ENCODE measurements around the gene ZNF687. TPM values are rescaled to one million over a fixed set of nuclear protein-coding genes. Genes with fewer than 3 reads are reported as not detected.
"Not testable (repeated sequence)": the region's sequence is repeated elsewhere in the genome, so short reads cannot be mapped to it uniquely, and the experiment has no call there.

ZNF687 gene
- total RNA-seq, 1 donor from 2014 or later: 20.1 TPM

- intact Hi-C loops (cut with micrococcal nuclease): not testable (repeated sequence)
These were observed 6.8 kb upstream of the ZNF687 start for GRCh38 chr1:151275341-151275740.

GRCh38 chr1:151277249-151277648 lies 4.8 kb upstream of the ZNF687 start:
- intact Hi-C loops (cut with micrococcal nuclease): no loop called here

DNA sequence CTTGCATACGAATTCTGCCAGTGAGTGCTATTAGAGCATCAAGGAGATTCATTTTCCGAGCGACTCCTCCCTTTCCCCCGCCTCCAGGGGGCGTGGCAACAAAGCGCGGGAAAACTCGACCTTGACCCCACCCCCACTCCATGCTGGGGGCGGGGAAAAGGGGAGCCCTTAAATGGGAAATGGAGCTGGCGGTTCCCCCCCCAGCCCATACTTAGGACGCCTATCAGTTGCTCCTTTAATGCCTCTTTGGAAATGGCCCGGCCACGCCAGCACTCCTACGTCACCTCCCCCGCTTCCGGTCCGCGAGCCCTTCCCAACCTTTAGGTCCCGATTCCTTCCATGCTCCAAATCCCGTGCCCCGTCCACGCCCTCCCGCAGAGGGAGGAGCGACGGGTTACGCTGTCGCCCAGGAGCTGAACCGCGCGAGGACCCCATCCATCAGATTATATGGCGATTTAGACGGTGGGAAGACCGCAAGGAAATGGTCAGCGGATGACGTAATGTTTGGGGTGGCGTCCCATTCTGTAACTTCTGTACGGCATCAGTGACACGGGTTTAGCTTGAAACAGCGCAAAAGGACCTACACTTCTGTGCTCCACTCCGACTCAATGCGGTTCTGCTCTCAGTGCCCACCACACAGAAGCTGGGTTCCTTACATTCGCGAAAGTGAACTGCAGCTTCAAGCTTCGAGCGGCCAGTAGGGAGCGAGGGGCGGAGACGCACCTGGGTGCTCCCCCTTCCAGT lies 702 bp upstream of the ZNF687 start:
- intact Hi-C loops (cut with micrococcal nuclease): loop anchor here (1.0 to 5.0 kb wide), 7 partner anchors 27 to 222 kb away; partner anchors contain the start of genes CDC42SE1, LYSMD1, PI4KB and PSMB4

DNA sequence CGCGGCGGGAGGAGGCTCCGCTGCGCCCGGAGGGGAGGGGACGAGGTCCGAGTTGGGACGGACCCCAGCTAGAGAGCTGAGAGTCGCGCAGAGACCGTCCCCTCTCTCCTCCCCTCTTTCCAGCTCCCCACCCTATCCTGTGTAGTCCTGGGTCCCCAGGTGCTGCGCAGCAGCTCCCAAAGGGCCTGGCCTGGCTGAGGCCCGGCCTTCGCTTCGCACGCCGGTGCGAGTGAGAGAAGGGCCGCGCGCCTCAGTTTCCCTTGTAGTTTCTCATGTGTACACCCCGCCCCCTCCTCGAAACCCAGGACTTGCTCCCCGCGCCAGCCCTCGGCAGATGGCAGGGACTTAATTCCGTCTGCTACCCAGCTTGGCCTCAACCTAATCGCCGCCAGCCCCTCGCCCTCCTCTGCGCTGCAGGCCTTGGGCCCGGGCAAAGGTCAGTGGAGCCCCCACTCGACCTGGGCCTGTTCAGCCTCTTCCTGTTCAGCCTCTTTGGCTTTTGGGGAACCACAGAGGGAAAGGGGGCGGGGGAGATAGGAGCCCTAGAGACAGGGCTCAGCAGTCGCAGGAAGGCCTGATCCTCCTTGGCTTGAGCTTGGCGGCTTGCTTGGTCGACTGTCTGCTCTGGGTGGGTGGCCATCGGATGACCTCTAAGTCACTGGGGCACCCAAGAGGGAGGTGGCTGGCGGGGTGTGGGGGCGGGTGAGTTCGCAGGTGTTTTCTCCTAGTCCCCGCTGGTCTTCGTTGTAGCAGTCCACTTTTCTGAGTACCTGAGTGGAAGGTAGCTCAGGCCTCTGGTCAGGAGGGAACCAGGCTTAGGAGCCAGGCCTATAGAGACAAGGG lies 1.0 kb downstream of the ZNF687 start:
- intact Hi-C loops (cut with micrococcal nuclease): loop anchor here (2.0 to 5.0 kb wide), 2 partner anchors 114 to 212 kb away; partner anchors contain the start of genes GABPB2 and PSMB4

GRCh38 chr1:151284013-151284577 lies 2.0 kb downstream of the ZNF687 start:
- intact Hi-C loops (cut with micrococcal nuclease): loop anchor here (5.0 kb wide), 1 partner anchor 113 kb away; the partner anchor contains the start of gene PSMB4

DNA sequence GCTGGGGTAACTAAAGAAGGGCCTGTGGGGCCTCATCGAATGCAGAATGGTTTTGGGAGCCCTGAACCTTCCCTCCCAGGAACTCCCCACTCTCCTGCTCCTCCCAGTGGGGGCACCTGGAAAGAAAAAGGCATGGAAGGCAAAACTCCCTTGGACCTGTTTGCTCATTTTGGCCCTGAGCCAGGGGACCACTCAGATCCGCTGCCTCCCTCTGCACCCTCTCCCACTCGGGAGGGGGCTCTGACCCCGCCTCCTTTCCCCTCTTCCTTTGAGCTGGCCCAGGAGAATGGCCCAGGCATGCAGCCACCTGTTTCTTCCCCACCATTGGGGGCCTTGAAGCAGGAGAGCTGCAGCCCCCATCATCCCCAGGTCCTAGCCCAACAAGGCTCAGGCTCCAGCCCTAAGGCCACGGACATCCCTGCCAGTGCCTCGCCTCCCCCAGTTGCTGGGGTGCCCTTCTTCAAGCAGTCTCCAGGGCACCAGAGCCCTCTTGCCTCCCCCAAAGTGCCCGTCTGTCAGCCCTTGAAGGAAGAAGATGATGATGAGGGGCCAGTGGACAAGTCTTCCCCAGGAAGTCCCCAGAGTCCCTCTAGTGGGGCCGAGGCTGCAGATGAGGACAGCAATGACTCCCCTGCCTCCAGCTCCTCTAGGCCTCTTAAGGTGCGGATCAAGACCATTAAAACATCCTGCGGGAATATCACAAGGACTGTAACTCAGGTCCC lies 4.7 kb downstream of the ZNF687 start:
- intact Hi-C loops (cut with micrococcal nuclease): no loop called here

DNA sequence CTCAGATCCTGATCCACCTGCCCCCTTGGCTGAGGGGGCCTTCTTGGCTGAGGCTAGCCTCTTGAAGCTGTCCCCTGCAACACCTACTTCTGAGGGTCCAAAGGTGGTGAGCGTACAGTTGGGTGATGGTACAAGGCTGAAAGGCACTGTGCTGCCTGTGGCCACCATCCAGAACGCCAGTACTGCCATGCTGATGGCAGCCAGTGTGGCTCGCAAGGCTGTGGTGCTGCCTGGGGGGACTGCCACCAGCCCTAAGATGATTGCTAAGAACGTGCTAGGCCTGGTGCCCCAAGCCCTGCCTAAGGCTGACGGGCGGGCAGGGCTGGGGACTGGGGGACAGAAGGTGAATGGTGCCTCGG lies 5.2 kb downstream of the ZNF687 start:
- intact Hi-C loops (cut with micrococcal nuclease): no loop called here

DNA sequence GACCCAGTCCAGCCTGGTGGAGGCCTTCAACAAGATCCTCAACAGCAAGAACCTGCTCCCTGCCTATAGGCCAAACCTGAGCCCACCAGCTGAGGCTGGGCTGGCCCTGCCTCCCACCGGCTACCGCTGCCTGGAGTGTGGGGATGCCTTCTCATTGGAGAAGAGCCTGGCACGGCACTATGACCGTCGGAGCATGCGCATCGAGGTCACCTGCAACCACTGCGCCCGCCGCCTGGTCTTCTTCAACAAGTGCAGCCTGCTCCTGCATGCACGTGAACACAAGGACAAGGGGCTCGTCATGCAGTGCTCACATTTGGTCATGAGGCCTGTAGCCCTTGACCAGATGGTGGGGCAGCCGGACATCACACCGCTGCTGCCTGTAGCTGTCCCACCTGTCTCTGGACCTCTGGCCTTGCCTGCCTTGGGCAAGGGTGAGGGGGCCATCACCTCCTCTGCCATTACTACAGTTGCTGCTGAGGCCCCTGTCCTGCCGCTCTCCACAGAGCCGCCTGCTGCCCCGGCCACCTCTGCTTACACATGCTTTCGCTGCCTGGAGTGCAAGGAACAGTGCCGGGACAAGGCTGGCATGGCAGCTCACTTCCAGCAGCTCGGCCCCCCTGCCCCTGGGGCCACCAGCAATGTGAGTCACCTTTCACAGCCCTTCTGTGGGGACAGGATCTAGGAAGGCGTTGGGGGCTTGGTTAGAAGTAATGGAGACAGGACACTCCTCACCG lies 5.8 kb downstream of the ZNF687 start:
- intact Hi-C loops (cut with micrococcal nuclease): no loop called here

DNA sequence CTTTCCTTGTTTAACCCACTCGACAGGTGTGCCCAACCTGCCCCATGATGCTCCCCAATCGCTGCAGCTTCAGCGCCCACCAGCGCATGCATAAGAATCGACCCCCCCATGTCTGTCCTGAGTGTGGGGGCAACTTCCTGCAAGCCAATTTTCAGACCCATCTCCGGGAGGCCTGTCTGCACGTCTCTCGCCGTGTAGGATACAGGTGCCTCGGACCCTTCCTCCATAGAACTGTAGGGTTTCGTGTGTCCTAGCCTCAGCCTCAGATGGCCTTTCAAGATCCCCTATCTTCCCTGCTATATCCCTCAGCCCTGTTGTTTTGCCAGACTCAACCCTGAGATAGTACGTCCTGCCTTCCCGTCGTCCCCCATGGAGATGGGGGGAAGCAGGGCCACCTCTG lies 6.4 kb downstream of the ZNF687 start:
- intact Hi-C loops (cut with micrococcal nuclease): no loop called here

DNA sequence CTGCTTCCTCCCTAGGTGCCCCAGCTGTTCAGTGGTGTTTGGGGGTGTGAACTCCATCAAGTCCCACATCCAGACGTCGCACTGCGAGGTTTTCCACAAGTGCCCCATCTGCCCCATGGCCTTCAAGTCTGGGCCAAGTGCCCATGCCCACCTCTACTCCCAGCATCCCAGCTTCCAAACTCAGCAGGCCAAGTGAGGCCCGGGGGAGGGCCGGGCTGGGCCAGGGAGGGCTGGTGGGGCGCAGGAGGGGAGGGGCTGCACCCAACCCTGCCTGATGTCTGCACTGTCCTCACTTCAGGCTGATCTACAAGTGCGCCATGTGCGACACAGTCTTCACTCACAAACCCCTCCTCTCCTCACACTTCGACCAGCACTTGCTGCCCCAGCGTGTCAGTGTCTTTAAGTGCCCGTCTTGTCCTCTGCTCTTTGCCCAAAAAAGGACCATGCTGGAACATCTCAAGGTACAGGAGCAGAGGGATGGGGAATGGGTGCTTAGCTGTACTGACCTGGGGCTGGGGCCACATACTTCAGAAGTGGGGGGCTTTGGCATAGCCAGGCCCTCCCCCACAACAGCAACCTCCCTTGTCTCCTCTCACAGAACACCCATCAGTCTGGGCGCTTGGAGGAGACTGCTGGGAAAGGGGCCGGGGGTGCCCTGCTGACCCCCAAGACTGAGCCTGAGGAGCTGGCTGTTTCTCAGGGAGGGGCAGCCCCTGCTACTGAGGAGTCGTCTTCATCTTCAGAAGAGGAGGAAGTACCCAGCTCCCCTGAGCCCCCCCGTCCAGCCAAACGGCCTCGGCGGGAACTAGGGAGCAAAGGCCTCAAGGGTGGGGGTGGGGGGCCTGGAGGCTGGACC lies 7.2 kb downstream of the ZNF687 start:
- intact Hi-C loops (cut with micrococcal nuclease): no loop called here

- intact Hi-C loops (cut with micrococcal nuclease): no loop called here
These were observed 8.1 kb downstream of the ZNF687 start for GRCh38 chr1:151289991-151290708.

- intact Hi-C loops (cut with micrococcal nuclease): no loop called here
These were observed 8.7 kb downstream of the ZNF687 start for GRCh38 chr1:151290709-151291303.

GRCh38 chr1:151292207-151293030 lies 10.3 kb downstream of the ZNF687 start:
- intact Hi-C loops (cut with micrococcal nuclease): no loop called here

GRCh38 chr1:151293093-151293492 lies 11.0 kb downstream of the ZNF687 start:
- intact Hi-C loops (cut with micrococcal nuclease): no loop called here

DNA sequence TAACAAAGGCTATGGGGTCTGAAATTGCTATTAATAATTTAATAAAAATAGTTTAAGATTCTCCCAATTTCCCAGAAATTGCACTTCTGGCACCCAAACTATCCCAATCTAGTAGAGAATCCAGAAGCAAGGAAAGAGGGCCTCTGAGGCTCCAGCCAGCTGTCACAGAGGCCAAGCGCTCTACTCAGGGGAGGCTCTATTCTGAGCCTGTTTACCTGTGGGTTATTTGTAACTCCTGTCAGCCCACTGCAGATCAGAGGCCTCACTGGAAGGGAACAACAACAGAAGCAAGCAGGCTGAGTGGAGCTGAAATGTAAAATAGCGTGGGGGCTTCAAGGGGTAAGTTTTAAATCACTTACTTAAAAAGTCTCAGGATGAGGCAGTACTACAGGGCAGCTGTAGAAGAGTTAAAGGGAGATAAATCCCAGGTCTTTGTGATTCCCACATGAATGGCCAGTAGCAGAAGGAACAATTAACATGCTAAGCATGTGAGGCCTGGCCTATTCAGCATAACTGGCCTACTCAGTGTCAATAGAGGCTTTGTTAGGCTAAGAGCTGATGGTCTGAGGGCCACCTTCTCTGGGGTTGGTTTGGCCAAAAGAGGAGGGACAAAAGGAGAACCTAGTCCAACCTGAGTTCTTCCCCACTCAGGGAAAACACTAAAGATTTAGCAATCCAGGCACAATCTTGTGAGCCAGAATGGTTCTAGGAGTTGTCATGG lies 12.8 kb downstream of the ZNF687 start:
- intact Hi-C loops (cut with micrococcal nuclease): no loop called here

DNA sequence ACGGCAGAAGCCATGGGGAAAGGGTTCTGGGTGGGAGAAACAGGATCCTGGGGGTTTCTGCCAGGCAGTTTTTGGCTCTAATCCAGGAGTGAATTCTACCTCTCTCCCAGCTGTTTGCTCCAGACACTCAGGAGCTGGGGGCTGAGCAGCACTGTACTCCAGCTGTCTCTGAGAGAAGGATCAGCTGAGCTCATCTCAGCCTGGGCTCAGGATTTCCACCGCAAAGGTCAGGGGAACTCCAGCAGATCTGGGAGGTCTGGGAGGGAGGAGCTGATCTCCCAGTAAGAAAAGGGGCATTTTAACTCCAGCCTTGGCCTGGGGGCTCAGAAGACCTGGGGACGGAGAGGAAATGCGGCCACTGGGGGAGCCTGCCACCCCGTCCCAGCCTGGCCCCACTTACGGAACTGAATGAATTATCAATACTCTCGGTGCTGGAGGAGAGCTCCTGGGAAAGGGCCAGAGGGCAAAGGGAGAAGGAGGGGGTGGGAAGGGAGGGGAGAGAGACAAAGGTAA lies 27.8 kb downstream of the ZNF687 start:
- intact Hi-C loops (cut with micrococcal nuclease): no loop called here

DNA sequence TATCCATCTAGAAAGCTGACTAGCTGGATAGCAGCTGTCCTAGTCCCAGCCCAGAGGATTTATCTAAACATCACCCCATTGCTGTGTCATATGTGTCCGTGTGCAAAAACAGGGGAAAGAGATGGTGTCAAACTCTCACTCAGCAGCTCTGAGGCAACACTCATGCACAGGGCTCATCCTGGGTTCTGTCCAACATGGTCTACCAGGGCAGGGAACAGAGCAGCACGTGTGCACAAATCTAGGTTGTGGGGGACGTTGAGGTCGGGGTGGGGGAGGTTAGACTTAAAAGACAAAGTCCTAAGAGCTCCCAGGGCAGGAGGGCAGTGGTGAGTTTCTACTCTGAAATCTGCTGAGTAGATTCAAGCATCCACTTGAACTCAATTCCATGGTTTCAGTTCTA lies 28.9 kb downstream of the ZNF687 start:
- intact Hi-C loops (cut with micrococcal nuclease): no loop called here

Measured in T-helper 2 cell treated with Interferon-gamma antibody and Interleukin-4, amounts not matched to agents 100 ng/mL and 5 ng/mL, for 36 hours (primary cell).